DMS153 (cell line): ENCODE data around the gene CCDC32.
"Not testable (repeated sequence)": the region's sequence is repeated elsewhere in the genome, so short reads cannot be mapped to it uniquely, and the experiment has no call there.

Experiments
- DNase-seq: peaks from one replicate; lab custom pipeline; 2025; lab: John Stamatoyannopoulos, UW

CCDC32 gene

DNA sequence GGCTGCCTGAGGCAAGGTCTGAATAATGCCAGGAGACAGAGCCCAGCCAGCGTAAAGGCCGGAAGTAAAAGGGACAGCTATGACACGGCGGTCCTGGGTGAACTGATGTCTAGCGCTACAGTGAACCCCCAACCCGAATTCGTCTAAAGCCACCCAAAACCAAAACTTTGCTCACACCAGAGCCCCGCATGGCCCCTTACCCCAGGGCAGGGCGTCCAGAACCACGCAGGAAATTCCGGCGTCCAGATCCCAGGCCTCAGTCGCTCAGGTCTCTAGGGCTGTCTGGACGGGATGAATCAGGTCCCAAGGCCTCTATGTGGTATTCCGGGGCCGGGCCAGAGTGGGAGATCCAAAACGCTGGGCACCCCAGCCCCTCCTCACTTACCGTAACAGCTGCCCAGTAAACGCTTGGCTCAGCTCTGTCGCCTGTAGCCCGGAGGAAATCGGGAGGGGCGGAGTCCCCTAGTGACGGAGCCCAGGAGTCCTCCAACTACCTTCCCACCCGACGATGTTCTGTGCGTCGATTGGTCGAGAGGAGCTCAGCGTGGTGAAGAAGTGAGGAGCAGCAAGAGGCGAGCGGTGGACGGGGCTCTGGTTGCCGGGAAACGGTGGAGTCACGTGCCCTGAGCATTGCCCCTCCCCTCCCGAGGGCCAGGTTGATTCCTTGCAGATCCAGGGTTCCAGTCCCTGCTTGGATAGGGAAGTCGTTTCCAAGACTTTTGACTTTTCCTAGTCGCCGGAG lies at the start of gene CCDC32:
Gene CCDC32 (minus strand): TSS at position 452 of the 742 bp plus-strand sequence. CDS start 2,027 bp downstream, outside the sequence.
- DNase-seq, result peak; percentile 89

DNA sequence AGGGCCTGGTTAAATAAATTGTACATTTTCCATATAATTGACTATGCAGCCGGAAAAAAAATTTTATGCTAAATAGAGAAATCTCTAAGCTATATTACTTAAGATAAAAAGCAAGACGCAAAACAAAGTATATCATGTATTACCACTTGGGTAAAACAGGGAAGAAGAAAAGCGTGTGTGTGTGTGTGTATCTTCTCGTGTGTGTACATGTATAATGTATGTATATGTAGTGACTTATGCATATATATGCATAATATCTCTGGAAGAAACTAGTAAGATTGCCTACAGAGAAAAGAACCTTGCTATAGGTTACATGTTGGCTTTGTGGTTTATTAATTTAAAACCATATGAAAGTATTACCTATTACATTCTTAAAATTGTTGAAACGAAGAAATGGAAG lies 48.2 kb upstream of the CCDC32 start:
- no peak for DNase-seq

DNA sequence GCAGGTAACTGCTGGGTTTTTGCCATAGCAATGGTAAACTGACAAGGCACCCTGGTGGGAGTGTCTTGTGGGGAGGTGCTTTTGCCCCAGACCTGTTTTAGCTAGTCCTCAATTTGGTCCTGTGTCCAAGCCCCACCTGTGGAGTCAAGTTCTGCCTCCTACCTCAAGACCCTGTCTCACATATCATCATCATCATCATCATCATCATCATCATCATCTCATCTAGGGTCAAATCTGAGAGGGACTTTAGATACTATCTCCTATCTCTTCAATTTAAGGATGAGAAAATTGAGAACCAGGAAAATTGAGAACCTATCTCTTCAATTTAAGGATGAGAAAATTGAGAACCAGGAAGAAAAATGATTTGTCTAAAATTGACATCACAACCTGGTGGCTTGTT lies 39.1 kb upstream of the CCDC32 start:
- DNase-seq, result no peak

- no peak for DNase-seq
These were observed 36.1 kb upstream of the CCDC32 start for GRCh38 chr15:40600956-40601355.

DNA sequence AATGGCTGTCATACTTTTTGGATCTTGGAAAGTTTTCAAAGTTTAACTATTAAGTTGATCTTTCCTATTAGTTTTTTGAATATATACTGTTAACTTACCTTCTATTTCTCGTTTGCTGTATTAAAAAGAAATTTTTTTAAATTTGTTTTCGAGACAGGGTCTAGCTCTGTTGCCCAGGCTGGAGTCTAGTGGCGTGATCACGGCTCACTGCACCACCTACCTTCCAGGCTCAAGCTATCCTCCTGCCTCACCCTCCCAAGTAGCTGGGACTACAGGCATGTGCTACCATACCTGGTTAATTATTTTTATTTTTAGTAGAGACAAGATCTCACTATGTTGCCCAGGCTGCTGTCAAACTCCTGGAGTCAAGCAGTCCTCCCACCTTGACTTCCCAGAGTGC lies 33.8 kb upstream of the CCDC32 start:
- DNase-seq, result no peak

GRCh38 chr15:40598126-40598525 lies 33.3 kb upstream of the CCDC32 start:
- DNase-seq, result no peak

DNA sequence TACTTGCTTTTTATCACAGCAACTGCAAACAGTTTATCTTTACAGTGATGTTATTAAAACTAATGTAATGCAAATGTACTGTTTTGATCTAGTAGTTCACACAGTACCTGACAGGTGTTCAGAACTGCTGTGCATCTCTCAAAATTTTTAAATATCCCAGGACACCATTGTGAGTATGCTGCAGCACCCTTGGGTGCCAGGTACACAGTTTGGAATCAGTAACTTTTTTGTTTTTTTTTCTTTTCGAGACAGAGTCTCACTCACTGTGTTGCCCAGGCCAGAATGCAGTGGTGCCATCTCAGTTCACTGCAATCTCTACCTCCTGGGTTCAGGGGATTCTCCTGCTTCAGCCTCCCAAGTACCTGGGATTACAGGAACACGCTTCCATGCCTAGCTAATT lies 32.2 kb upstream of the CCDC32 start:
- DNase-seq, result no peak

GRCh38 chr15:40595773-40596172 lies 30.9 kb upstream of the CCDC32 start:
- DNase-seq, result no peak

GRCh38 chr15:40595219-40595618 lies 30.4 kb upstream of the CCDC32 start:
- no peak for DNase-seq

DNA sequence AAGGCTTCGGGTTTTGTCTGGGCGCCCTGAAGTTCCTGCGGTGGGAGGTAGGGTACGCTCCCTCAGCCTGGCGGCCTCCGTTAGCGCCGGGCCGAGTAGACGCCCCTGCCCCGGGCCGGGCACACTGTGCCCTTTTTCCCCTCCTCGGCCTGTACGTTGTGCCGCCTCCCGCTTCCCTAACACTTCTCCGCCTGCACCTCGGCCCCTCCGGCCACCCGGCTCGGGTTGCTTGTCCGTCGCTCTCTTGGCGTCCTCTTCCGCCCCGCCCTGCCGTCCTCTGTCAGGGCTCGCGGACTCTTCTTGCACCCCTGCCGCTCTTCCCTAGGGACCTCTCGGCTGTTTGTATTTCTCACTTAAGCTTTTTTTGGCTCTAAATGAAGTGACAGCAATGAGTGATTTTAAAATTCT lies 29.6 kb upstream of the CCDC32 start:
- DNase-seq, result no peak

GRCh38 chr15:40593588-40594428 lies 29.0 kb upstream of the CCDC32 start, which contains the start of gene KNL1:
Gene KNL1 (plus strand): TSS chr15:40594249. CDS start chr15:40602932, 8,683 bp downstream.
- peak; percentile 73 for DNase-seq

DNA sequence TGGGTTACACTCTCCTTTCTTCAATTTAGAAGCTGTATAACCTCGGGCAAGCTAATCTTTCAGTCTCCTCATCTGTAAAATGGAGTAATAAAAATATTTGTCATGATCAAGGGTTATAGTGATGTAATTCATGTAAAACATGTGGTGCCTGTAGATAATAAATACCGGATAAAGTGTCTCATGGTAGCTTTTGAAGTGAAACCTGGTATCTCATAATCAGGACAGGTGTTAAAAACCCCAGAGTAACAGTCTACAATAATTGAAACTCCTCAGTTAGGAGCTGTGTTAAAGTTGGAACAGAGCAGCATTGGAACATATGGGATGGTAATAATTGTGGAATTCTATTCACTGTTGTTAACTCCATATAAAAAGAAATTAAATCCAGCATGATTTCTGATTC lies 28.3 kb upstream of the CCDC32 start:
- no peak for DNase-seq

DNA sequence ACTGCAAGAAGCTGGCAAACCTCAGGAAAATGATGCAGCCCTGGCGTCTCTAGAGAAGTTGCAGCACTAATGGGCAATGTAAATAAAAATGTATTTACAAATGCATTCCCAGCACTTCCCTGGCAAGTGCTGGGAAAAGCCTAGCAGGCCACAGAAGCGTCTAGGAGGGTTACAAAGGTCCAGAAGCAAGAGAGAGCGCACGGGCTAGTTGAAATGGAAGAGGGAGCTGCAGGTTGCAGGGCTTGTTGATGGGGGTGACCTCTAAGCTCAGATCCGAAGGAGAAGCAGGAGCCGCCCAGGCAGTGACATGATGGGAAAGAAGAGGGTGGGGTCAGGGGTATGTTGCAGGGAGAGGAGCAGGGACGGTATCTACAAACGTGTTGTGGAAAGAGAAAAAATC lies 26.5 kb upstream of the CCDC32 start:
- DNase-seq, result no peak

DNA sequence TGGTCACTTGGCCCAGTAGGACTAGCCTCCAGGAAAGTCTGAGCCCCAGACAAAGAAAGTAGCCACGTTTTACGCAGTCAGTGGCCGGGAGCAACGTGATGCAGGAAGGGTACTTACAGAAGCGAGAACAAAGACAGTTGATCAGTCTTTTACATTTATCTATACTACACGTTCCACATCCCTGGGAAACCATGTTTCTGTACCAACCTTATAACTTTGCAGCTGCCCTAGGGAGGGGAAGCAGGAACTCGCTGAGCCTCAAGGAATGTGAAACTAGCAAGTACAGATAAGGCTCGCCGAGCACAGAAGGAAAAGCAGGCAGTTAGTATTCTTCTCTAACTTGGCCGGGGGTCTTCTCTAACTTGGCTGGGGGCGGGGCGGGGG lies 25.8 kb upstream of the CCDC32 start:
- no peak for DNase-seq

- DNase-seq, result no peak
These were observed 19.3 kb upstream of the CCDC32 start for GRCh38 chr15:40584191-40584590.

DNA sequence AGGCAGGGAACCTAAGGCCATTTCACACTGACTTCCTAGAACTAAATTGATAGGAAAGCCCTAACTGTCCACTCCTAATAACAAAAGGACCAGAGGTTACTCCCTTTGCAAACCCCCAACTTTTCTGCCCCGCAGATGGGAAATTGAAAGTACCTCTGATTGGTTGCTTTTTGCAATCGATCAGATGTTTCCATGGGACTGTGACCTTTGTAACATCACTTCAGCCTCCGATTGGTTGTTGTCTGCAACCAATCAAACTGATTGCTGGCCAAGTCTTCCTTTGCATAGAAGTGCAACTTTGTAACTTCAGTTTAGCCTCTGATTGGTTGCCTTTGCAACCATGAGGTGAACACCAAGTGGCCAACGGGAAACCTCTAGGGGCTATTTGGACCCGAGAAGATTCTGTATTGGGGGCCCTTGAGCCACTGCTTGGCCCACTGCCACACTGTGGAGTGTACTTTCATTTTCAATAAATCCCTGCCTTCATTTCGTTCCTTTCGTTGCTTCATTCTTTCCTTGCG lies 17.9 kb upstream of the CCDC32 start:
- peak; percentile 65 for DNase-seq

- DNase-seq, result not testable (repeated sequence)
These were observed 17.0 kb upstream of the CCDC32 start for GRCh38 chr15:40581796-40582195.

- no peak for DNase-seq
These were observed 14.1 kb upstream of the CCDC32 start for GRCh38 chr15:40578892-40579291.

GRCh38 chr15:40576914-40577313 lies 12.1 kb upstream of the CCDC32 start:
- not testable (repeated sequence) for DNase-seq

DNA sequence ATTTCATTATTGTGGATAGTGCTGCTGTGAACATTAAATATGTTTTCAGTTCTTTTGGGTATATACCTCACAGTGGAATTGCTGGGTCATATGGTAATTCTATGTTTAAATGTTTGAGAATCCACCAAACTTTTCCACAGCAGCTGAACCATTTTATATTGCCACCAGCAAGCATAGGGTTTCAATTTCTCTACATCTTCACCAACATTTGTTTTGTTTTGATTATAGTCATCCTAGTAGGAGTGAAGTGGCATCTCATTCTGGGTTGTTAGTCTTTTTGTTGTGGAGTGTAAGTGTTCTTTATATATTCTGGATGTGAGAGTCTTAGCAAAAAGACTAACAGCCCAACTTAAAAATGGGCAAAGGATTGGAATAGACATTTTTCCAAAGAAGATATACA lies 10.3 kb upstream of the CCDC32 start:
- no peak for DNase-seq

GRCh38 chr15:40569129-40569953 lies 4.5 kb upstream of the CCDC32 start, which contains the start of gene RPUSD2:
Gene RPUSD2 (plus strand): TSS chr15:40569299. CDS start chr15:40569338, 39 bp downstream.
- DNase-seq, result peak; percentile 61

DNA sequence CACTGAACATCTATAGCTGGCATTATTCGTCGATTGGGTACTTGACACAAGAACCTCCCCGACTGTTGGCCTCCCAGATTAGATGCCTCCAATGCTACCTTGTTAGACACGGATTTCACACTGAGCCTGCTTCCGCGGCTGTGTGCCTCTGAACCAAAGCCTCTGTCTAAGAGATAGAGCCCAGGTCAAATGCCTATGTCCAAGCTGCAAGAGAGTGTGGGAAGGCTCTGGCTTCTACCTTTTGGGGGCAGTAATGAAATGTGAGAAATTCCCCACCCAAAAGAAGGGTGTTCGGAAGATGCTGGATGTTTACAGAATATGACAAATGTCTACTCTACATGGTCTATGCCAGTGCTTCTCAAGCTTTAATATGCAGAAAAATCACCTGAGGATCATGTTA lies 2.3 kb upstream of the CCDC32 start:
- DNase-seq, result no peak
